ENCODE results near the gene ATP11C. TPM values are rescaled to one million over a fixed set of nuclear protein-coding genes. Genes with fewer than 3 reads are reported as not detected.
"Not testable (repeated sequence)": the region's sequence is repeated elsewhere in the genome, so short reads cannot be mapped to it uniquely, and the experiment has no call there.

Gene ATP11C
- total RNA-seq, 1 experiment from 2014 or later: 19.4 TPM

GRCh38 chrX:139965421-139965820 is 32.6 kb upstream of the ATP11C start, which contains the start of gene CXorf66 (continued):
- TF ChIP-seq MAX (IDR thresholded peaks at IDR 0.05): no peak
- TF ChIP-seq POLR2AphosphoS5 (IDR thresholded peaks at IDR 0.05; ENCODE audit: low read depth, low read length): no peak
- no peak for TF ChIP-seq POLR2A (IDR thresholded peaks at IDR 0.05; ENCODE audit: borderline replicate concordance, extremely low read depth, insufficient read depth, insufficient read length)
- TF ChIP-seq EZH2 (IDR thresholded peaks at IDR 0.05): no peak
- no peak for TF ChIP-seq RAD21 (IDR thresholded peaks at IDR 0.05; ENCODE audit: low read depth)
- TF ChIP-seq YY1 (IDR thresholded peaks at IDR 0.05; ENCODE audit: extremely low read depth, insufficient replicate concordance, low read depth, low read length): no peak
- no peak for TF ChIP-seq ZNF274 (IDR thresholded peaks at IDR 0.05; ENCODE audit: low read depth, low read length)
- no peak for TF ChIP-seq ZBTB33 (IDR thresholded peaks at IDR 0.05; ENCODE audit: extremely low read depth, insufficient replicate concordance, low read length)

- H3K9me3 ChIP-seq (ENCODE audit: control insufficient read depth in 1 of 2, insufficient read depth in 1 of 2, low read depth in 1 of 2, low read length in 2 of 2); H3K9me2 ChIP-seq (ENCODE audit: insufficient read depth); H3K4me2 ChIP-seq (ENCODE audit: low read length); DNase-seq (ENCODE audit: low read depth, low spot score); H2AFZ ChIP-seq (ENCODE audit: low read depth, low read length, poor library complexity, severe bottlenecking); H3K4me3 ChIP-seq (replicated peaks in 1 of 2; ENCODE audit: low read depth in 1 of 2, low read length in 2 of 2); H3K79me2 ChIP-seq (ENCODE audit: insufficient read depth, low read length); ATAC-seq; H3K9ac ChIP-seq (ENCODE audit: low read length); H3K27me3 ChIP-seq (ENCODE audit: insufficient read depth, low read length); H3K4me1 ChIP-seq (ENCODE audit: control insufficient read depth in 1 of 2, insufficient read depth in 2 of 2, low read length in 2 of 2); H4K20me1 ChIP-seq (ENCODE audit: insufficient read depth); H3K36me3 ChIP-seq (ENCODE audit: control insufficient read depth in 1 of 2, insufficient read depth in 2 of 2, low read length in 2 of 2); CTCF ChIA-PET; BruUV-seq (replicated peaks); RAD21 ChIA-PET (ENCODE audit: low non-redundant PET in 1 of 2, low total read pairs in 2 of 2, uncharacterized antibody in 2 of 2, unreplicated experiment in 2 of 2); H3K27ac ChIP-seq (ENCODE audit: low read depth, low read length); POLR2A ChIA-PET: not testable (repeated sequence)
- intact Hi-C loops (cut with micrococcal nuclease): loop anchor here (10.0 kb wide), 1 partner anchor 776 kb away; no protein-coding TSS in a partner anchor
Measured at GRCh38 chrX:139961091-139961490, 28.2 kb upstream of the ATP11C start.

Data from HCT116 (cell line).